Smooth muscle cell (in vitro differentiated cells): ENCODE measurements around the gene ERCC4. TPM values are rescaled to one million over a fixed set of nuclear protein-coding genes. Genes with fewer than 3 reads are reported as not detected.
A peak's percentile ranks its signal among the peaks of the same experiment; 100 is the strongest.

Experiments used
- DNase-seq: peaks from one replicate; lab custom pipeline; 2025; ENCODE audit not compliant: unreplicated experiment; lab: John Stamatoyannopoulos, UW
- H2AFZ ChIP-seq: fragments of 200-600 bp; sonication (generic); 2 replicates; pipeline ENCODE4 v1.6.0; 2016; ENCODE audit warnings: antibody characterized with exemption, low read depth, mild to moderate bottlenecking
- H3F3A ChIP-seq: fragments of 200-600 bp; sonication (generic); 2 replicates; pipeline ENCODE4 v1.6.0; 2017; ENCODE audit warnings: antibody characterized with exemption, low read depth
- H3K27ac ChIP-seq: fragments of 200-600 bp; sonication (generic); 2 replicates; pipeline ENCODE4 v1.5.1; 2016; ENCODE audit warnings: low read depth, mild to moderate bottlenecking
- H3K27me3 ChIP-seq: fragments of 200-600 bp; sonication (generic); 2 replicates; pipeline ENCODE4 v1.6.1; 2016; ENCODE audit warnings: low read depth, mild to moderate bottlenecking
- H3K36me3 ChIP-seq: fragments of 200-600 bp; sonication (generic); 2 replicates; pipeline ENCODE4 v1.5.1; 2016; ENCODE audit warnings: low read depth
- H3K4me1 ChIP-seq: fragments of 200-600 bp; sonication (generic); 2 replicates; pipeline ENCODE4 v1.5.1; 2016; ENCODE audit warnings: low read depth
- H3K4me2 ChIP-seq: fragments of 200-600 bp; sonication (generic); 2 replicates; pipeline ENCODE4 v1.6.0; 2016; ENCODE audit warnings: mild to moderate bottlenecking
- H3K4me3 ChIP-seq: fragments of 200-600 bp; sonication (generic); 2 replicates; pipeline ENCODE4 v1.5.1; 2016; ENCODE audit warnings: mild to moderate bottlenecking
- H3K79me2 ChIP-seq: fragments of 200-600 bp; sonication (generic); 2 replicates; pipeline ENCODE4 v1.6.0; 2016; ENCODE audit warnings: low read depth, mild to moderate bottlenecking
- H3K9ac ChIP-seq: fragments of 200-600 bp; sonication (generic); 2 replicates; pipeline ENCODE4 v1.6.0; 2016; ENCODE audit warnings: low read depth
- H3K9me3 ChIP-seq: fragments of 200-600 bp; sonication (generic); replicated peaks from 2 replicates; pipeline ENCODE4 v1.5.1; 2016; ENCODE audit warnings: low read depth
- H4K20me1 ChIP-seq: fragments of 200-600 bp; sonication (generic); 2 replicates; pipeline ENCODE4 v1.6.0; 2016; ENCODE audit warnings: low read depth
- WGBS: methylation state at CpG from one replicate; pipeline ENCODE4 v1.1.7; 2016; ENCODE audit warnings: low lambda C conversion rate; 5-methylcytosine and 5-hydroxymethylcytosine counted together
- polyA plus RNA-seq: library from polyadenylated mRNA; unstranded; fragments of >200 nt; fragmentation: Nextera tagmentation; extraction: Ambion mirVana; gene quantifications from 2 replicates; pipeline ENCODE4 v1.2.1, GENCODE V29; 2016
- total RNA-seq: library from RNA; depleted of rRNA; stranded (reverse); fragments of >200 nt; gene quantifications from 2 replicates; pipeline ENCODE4 v1.2.3, GENCODE V29; 2014
- TF ChIP-seq, protein P1 (sequence below): fragments of 200-600 bp; sonication (generic); IDR thresholded peaks from 2 replicates; pipeline ENCODE4 v1.5.1; 2017; ENCODE audit warnings: borderline replicate concordance, mild to moderate bottlenecking, antibody characterized with exemption; ENCODE audit not compliant: insufficient read depth, poor library complexity, severe bottlenecking

The ERCC4 gene
- total and polyA plus RNA-seq, 2 experiments from 2014 or later, result 10.3 to 17.4 TPM

DNA sequence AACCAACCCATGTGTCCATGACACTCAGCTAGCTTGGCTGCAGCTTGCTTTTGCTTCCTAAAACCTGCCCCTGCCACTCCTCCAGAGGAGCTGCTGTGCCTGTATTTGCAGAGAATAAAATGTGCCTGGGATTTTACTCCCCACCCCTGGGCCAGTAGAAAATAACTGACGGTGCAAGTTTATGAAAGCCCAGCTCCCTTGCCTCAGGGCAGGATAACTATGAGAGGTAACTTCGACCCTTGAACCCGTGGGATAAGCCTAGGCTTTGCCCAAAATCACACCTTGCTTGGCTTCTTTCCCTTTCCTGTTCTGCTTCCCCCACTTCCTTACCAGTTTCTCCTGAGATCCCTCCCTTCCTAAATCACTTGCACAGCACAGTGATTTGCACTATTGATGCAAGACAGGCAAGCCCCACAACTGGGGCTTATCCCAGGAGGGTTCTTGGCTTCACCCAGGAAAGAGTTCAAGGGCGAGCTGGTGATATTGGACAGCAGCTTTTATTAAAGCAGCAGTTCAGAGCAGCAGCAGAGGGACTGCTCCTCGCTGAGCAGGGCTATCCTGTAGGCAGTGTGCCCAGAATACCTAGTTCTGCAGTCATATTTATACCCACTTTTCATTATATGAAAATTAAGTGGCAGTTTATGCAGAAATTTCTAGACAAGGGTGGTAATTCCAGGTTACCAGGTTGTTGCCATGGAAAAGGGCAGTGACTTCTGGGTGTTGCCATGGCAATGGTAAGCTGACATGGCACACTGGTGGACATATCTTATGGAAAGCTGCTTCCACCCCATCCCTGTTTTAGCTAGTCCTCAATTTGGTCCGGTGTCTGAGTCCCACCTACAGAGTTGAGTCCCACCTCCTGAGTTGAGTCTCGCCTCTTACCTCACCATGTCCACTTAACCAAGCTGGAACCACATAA is 6.3 kb upstream of the ERCC4 start:
- H3K4me1 ChIP-seq, result no peaks in the 10 kb centered on the region
- H3K27ac ChIP-seq, result no peak overlapping the region
- H3K79me2 ChIP-seq, result no peaks in the 10 kb centered on the region
- no peaks in the 10 kb centered on the region for H3F3A ChIP-seq
- H3K27me3 ChIP-seq, result no peaks in the 10 kb centered on the region
- H3K4me2 ChIP-seq, result no peak overlapping the region
- 90% methylated on average over 7 of the region's 7 CpGs for WGBS
- no peaks in the 10 kb centered on the region for H4K20me1 ChIP-seq
- H2AFZ ChIP-seq, result no peak overlapping the region
- DNase-seq, result no peak
- H3K4me3 ChIP-seq, result no peak overlapping the region
- no peak overlapping the region for H3K9ac ChIP-seq
- TF ChIP-seq, protein P1, sequence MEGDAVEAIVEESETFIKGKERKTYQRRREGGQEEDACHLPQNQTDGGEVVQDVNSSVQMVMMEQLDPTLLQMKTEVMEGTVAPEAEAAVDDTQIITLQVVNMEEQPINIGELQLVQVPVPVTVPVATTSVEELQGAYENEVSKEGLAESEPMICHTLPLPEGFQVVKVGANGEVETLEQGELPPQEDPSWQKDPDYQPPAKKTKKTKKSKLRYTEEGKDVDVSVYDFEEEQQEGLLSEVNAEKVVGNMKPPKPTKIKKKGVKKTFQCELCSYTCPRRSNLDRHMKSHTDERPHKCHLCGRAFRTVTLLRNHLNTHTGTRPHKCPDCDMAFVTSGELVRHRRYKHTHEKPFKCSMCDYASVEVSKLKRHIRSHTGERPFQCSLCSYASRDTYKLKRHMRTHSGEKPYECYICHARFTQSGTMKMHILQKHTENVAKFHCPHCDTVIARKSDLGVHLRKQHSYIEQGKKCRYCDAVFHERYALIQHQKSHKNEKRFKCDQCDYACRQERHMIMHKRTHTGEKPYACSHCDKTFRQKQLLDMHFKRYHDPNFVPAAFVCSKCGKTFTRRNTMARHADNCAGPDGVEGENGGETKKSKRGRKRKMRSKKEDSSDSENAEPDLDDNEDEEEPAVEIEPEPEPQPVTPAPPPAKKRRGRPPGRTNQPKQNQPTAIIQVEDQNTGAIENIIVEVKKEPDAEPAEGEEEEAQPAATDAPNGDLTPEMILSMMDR, result no peak
- H3K36me3 ChIP-seq, result no peaks in the 10 kb centered on the region
- peaks cover 5% of the 10 kb centered on the region for H3K9me3 ChIP-seq

DNA sequence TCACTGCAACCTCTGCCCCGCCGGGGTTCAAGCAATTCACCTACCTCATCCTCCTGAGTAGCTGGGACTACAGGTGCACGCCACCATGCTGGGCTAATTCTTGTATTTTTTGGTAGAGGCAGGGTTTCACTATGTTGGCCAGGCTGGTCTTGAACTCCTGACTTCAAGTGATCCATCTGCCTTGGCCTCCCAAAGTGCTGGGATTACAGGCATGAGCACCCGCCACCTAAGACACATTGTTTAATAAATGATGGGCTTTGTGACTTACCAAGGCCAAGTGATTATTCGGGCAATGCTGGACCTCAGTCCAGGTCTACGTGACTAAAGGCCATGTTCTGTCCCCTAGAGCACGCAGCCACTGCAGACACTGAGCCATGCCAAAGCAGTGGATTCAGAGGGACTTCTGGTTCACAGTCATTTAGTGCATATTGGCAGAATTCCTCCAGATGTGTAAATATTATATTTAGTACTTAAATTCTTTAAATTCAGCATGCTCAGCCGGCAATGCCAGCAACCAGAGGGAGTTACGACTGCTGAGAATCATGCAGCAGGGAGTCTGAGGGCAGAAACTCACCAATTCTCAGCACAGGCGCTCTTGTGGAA is 4.8 kb upstream of the ERCC4 start:
- no peak overlapping the region for H3K4me2 ChIP-seq
- peaks cover 3% of the 10 kb centered on the region for H3K4me1 ChIP-seq
- no peak overlapping the region for H3K9ac ChIP-seq
- no peak overlapping the region for H3K27ac ChIP-seq
- no peaks in the 10 kb centered on the region for H3K27me3 ChIP-seq
- H3K9me3 ChIP-seq, result peaks cover 5% of the 10 kb centered on the region
- no peak for DNase-seq
- no peaks in the 10 kb centered on the region for H4K20me1 ChIP-seq
- H3K36me3 ChIP-seq, result no peaks in the 10 kb centered on the region
- TF ChIP-seq, protein P1, result no peak
- H3K79me2 ChIP-seq, result no peaks in the 10 kb centered on the region
- no peaks in the 10 kb centered on the region for H3F3A ChIP-seq
- H3K4me3 ChIP-seq, result no peak overlapping the region
- WGBS, result 70% methylated on average over 10 of the region's 10 CpGs
- H2AFZ ChIP-seq, result no peak overlapping the region

DNA sequence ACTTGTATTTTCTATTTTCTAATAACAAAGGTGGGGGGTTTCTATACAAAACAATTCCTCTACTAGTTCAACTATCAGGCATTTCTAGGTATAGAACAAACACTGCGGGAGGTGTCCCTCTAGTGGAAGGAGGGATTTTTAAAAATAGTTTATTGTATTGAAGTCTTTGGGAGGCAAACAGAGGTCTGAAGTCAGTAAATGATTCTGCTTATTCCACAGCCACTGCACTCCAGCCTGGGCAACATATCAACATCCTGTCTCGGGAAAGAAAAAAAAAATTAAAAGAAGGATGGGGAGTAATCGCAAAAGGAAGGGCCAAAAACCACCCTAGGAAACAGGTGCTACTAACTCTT is 648 bp upstream of the ERCC4 start:
- DNase-seq, result no peak
- Histone ChIP-seq H3K27ac (no peak overlapping the region), H3K36me3 (no peaks in the 10 kb centered on the region), H3K9me3 (no peaks in the 10 kb centered on the region), H3K9ac (no peak overlapping the region), H3K27me3 (no peaks in the 10 kb centered on the region), H3K4me1 (peaks cover 10% of the 10 kb centered on the region), H3K79me2 (peaks cover 5% of the 10 kb centered on the region), H4K20me1 (no peaks in the 10 kb centered on the region), H3K4me2 (peak overlapping the region; percentile 75), H2AFZ (no peak overlapping the region), H3F3A (no peaks in the 10 kb centered on the region), H3K4me3 (peak overlapping the region; percentile 36)
- TF ChIP-seq, protein P1, result no peak
- WGBS, result 29% methylated on average over 3 of the region's 3 CpGs
